Neutrophil (primary cell): ENCODE data around the gene NRG3.

Experiments used
- H3K27ac ChIP-seq: fragments of 200-600 bp; sonication (generic); 2 replicates; pipeline ENCODE4 v1.5.1; 2016; ENCODE audit warnings: mild to moderate bottlenecking, moderate library complexity
- H3K27me3 ChIP-seq: fragments of 200-600 bp; sonication (generic); 2 replicates; pipeline ENCODE4 v1.6.0; 2016; ENCODE audit warnings: mild to moderate bottlenecking
- H3K36me3 ChIP-seq: fragments of 200-600 bp; sonication (generic); 2 replicates; pipeline ENCODE4 v1.5.1; 2017
- H3K4me1 ChIP-seq, 2 experiments: fragments of 200-600 bp in 1 of 2; sonication (generic) in 1 of 2; 1 replicate in 1 of 2; 2 replicates in 1 of 2; pipeline versions ENCODE4 v1.5.1 to v1.6.1; 2013 to 2016; ENCODE audit warnings: low read depth in 1 of 2, low read length in 1 of 2, mild to moderate bottlenecking in 1 of 2, moderate library complexity in 1 of 2; ENCODE audit not compliant: control insufficient read depth in 1 of 2, insufficient read depth in 1 of 2
- H3K4me3 ChIP-seq, 2 experiments: fragments of 200-600 bp in 1 of 2; sonication (generic) in 1 of 2; 1 replicate in 1 of 2; 2 replicates in 1 of 2; pipeline ENCODE4 v1.5.1; 2013 to 2016; ENCODE audit warnings: low read depth in 1 of 2, low read length in 1 of 2, mild to moderate bottlenecking in 1 of 2, moderate library complexity in 1 of 2
- H3K9me3 ChIP-seq: fragments of 200-600 bp; sonication (generic); 2 replicates; pipeline ENCODE4 v1.5.1; 2016
- TF ChIP-seq, protein P1 (sequence below): fragments of 200-600 bp; sonication (generic); IDR thresholded peaks from 2 replicates; pipeline ENCODE4 v1.5.1; 2016; ENCODE audit warnings: antibody characterized with exemption

Gene NRG3

DNA sequence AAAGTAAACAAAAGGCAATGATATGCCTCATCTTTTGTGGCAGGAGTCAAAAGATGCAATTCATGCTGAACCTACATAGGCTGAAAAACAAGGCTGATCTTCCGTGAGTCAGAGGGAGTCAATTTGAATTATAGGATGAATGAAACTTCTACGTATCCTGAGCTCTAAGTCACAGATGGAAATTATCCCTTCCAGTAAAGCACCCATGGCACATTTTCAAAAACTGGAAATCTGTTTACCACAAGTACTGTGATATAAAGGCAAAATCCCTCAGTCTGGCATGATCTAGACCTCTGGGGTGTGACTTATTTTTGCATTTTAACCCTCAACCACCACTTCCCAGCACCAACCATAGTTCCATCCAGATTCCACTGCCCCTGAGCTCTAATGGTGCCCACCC, 69.6 kb downstream of the NRG3 start:
- TF ChIP-seq, protein P1, sequence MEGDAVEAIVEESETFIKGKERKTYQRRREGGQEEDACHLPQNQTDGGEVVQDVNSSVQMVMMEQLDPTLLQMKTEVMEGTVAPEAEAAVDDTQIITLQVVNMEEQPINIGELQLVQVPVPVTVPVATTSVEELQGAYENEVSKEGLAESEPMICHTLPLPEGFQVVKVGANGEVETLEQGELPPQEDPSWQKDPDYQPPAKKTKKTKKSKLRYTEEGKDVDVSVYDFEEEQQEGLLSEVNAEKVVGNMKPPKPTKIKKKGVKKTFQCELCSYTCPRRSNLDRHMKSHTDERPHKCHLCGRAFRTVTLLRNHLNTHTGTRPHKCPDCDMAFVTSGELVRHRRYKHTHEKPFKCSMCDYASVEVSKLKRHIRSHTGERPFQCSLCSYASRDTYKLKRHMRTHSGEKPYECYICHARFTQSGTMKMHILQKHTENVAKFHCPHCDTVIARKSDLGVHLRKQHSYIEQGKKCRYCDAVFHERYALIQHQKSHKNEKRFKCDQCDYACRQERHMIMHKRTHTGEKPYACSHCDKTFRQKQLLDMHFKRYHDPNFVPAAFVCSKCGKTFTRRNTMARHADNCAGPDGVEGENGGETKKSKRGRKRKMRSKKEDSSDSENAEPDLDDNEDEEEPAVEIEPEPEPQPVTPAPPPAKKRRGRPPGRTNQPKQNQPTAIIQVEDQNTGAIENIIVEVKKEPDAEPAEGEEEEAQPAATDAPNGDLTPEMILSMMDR, result no peak
- Histone ChIP-seq H3K27ac (no peak overlapping the region), H3K36me3 (no peaks in the 10 kb centered on the region), H3K9me3 (no peaks in the 10 kb centered on the region), H3K27me3 (no peaks in the 10 kb centered on the region), H3K4me1 (no peaks in the 10 kb centered on the region), H3K4me3 (no peak overlapping the region)

DNA sequence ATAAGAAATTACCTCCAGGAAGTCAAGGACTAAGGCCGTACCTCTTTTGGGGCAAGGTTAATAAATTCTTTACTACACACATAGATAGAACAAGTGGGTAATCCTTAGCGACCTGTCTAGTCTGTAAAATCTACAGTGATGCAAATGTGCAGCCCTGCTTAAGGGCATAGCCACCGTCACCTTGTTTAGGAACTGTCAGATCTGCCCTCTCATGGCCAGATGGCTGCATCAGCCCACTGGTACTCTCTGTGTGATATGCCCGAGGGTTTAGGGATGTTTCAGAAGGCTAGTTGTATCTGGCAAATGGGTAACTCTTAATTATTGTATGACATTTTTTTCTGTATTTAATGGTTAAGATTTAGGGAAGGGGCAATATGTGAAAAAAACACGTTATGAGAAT, 74.3 kb downstream of the NRG3 start:
- TF ChIP-seq, protein P1, result no peak
- Histone ChIP-seq H3K4me3 (no peak overlapping the region), H3K4me1 (no peaks in the 10 kb centered on the region), H3K27me3 (no peaks in the 10 kb centered on the region), H3K27ac (no peak overlapping the region), H3K36me3 (no peaks in the 10 kb centered on the region), H3K9me3 (no peaks in the 10 kb centered on the region)

DNA sequence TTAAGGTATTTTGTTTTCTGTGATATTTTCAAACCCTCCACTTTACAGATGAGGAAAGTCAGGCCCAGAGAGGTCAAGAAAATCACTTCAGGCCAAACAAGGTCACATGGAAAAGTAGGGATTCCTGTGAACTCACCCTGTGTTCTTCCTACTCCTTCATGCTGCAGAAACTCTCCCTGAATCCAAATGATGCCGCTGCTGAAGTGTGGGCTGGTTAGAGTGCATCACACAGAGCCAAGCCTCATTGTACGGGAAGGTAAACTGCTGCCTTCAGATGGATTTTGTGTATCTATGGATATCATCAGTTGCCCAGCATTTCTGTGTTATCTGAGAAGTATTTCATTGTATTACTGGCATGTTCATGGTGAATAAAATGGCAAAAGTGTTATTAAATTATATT, 75.4 kb downstream of the NRG3 start:
- Histone ChIP-seq H3K36me3 (no peaks in the 10 kb centered on the region), H3K27me3 (no peaks in the 10 kb centered on the region), H3K27ac (no peak overlapping the region), H3K4me3 (no peak overlapping the region), H3K9me3 (no peaks in the 10 kb centered on the region), H3K4me1 (no peaks in the 10 kb centered on the region)
- TF ChIP-seq, protein P1, result no peak

DNA sequence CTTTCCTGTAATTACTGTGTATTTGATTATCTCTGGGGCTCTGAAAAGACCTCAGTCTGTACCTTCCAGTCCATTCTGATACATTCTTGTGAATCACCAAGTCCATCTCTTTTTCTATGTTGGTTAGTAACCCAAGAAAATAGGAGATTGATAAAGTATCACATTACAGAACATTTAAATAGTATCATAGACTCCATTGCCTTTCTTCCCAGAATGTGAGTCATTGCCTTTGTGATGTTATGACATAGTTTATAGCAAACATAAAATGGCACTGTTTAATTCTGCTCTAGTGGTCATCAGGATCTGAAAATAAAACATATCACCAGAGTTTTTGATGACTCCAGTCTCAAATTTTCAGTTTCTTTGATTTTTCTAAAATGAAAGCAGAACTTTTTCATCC, 78.4 kb downstream of the NRG3 start:
- no peaks in the 10 kb centered on the region for H3K4me1 ChIP-seq
- no peaks in the 10 kb centered on the region for H3K36me3 ChIP-seq
- H3K27me3 ChIP-seq, result no peaks in the 10 kb centered on the region
- no peaks in the 10 kb centered on the region for H3K9me3 ChIP-seq
- no peak overlapping the region for H3K27ac ChIP-seq
- TF ChIP-seq, protein P1, result no peak
- H3K4me3 ChIP-seq, result no peak overlapping the region

DNA sequence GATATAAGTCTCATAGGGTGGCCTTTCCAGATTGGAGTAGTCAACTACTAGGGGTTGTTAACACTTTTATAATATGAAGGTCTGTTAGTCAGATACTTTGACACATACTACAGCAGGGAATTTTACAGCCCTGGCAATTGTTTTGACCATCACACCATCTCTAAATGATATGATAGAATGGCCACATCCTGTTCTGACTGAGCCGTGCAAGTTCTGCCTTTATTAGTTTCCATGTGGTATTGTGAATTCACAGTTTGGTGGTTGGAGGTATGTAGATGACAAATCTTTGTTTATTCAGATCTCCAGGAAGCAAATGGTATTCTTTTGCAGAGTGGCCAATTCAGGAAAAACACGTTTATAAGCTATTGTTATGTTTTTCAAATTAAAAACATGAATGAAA, 83.0 kb downstream of the NRG3 start:
- no peaks in the 10 kb centered on the region for H3K27me3 ChIP-seq
- no peak overlapping the region for H3K27ac ChIP-seq
- TF ChIP-seq, protein P1, result no peak
- H3K4me1 ChIP-seq, result no peaks in the 10 kb centered on the region
- no peaks in the 10 kb centered on the region for H3K36me3 ChIP-seq
- no peaks in the 10 kb centered on the region for H3K9me3 ChIP-seq
- H3K4me3 ChIP-seq, result no peak overlapping the region

DNA sequence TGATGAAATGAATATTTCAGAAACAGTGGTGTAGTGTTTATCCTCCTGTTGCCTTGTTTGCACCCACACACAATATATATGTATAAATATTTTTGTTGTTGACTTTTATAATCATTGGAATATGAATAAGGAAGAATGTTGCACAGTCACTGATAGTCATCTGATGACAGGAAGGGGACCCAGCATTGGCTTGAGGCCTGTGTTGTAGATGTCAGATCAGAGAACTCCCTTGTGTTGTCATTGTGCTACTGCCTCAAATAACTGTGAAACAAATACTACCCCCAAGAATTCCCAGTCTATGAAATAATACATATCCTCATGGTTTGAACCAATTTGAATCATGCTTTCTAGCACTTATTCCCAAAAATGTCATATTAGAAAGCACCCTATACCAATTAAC, 84.0 kb downstream of the NRG3 start:
- no peak overlapping the region for H3K27ac ChIP-seq
- TF ChIP-seq, protein P1, result no peak

More for the DNA sequence above, 84.0 kb downstream of the NRG3 start:
- Histone ChIP-seq H3K9me3 (no peaks in the 10 kb centered on the region), H3K27me3 (no peaks in the 10 kb centered on the region), H3K36me3 (no peaks in the 10 kb centered on the region), H3K4me3 (no peak overlapping the region), H3K4me1 (no peaks in the 10 kb centered on the region)
